Astrocyte (in vitro differentiated cells and primary cell): ENCODE results near the gene GJB4. TPM values are rescaled to one million over a fixed set of nuclear protein-coding genes. Genes with fewer than 3 reads are reported as not detected.

Experiments
- DNase-seq: peaks from one replicate; pipeline ENCODE4 v3.0.0-alpha.2; 2010; ENCODE audit warnings: low read depth
- FAIRE-seq: peaks from 2 replicates; lab custom pipeline; 2011; peaks lifted over from hg19 to GRCh38; lab: Jason Lieb, UNC
- H2AFZ ChIP-seq: 2 replicates; pipeline ENCODE4 v1.6.0; 2012; ENCODE audit warnings: low read depth, low read length, inconsistent platforms
- H3K27ac ChIP-seq: 2 replicates; pipeline ENCODE4 v1.5.1; 2011; ENCODE audit warnings: low read depth, low read length, inconsistent platforms
- H3K27me3 ChIP-seq: 2 replicates; pipeline ENCODE4 v1.6.0; 2011; ENCODE audit warnings: low read length, inconsistent platforms; ENCODE audit not compliant: insufficient read depth
- H3K36me3 ChIP-seq: 2 replicates; pipeline ENCODE4 v1.5.1; 2011; ENCODE audit warnings: low read length, inconsistent platforms; ENCODE audit not compliant: insufficient read depth
- H3K4me1 ChIP-seq: 2 replicates; pipeline ENCODE4 v1.5.1; 2011; ENCODE audit warnings: low read length, inconsistent platforms; ENCODE audit not compliant: insufficient read depth
- H3K4me2 ChIP-seq: 2 replicates; pipeline ENCODE4 v1.6.0; 2012; ENCODE audit warnings: low read length, inconsistent platforms
- H3K4me3 ChIP-seq: 2 replicates; pipeline ENCODE4 v1.5.1; 2011; ENCODE audit warnings: low read depth, mild to moderate bottlenecking, low read length, inconsistent platforms; ENCODE audit not compliant: insufficient read depth
- H3K79me2 ChIP-seq: 2 replicates; pipeline ENCODE4 v1.6.0; 2012; ENCODE audit warnings: mild to moderate bottlenecking, low read length, inconsistent platforms; ENCODE audit not compliant: insufficient read depth
- H3K9ac ChIP-seq: 2 replicates; pipeline ENCODE4 v1.6.0; 2012; ENCODE audit warnings: mild to moderate bottlenecking, low read length, inconsistent platforms
- H3K9me3 ChIP-seq: 2 replicates; pipeline ENCODE4 v1.5.1; 2012; ENCODE audit warnings: low read depth, mild to moderate bottlenecking, low read length, inconsistent platforms; ENCODE audit not compliant: insufficient read depth
- H4K20me1 ChIP-seq: 2 replicates; pipeline ENCODE4 v1.6.0; 2012; ENCODE audit warnings: low read length, inconsistent platforms; ENCODE audit not compliant: insufficient read depth
- H3K27ac Mint-ChIP-seq: one replicate; pipeline ENCODE4 v1.8.0; 2021; ENCODE audit warnings: mild to moderate bottlenecking, mixed read lengths; ENCODE audit not compliant: unreplicated experiment
- H3K27me3 Mint-ChIP-seq: one replicate; pipeline ENCODE4 v1.8.0; 2021; ENCODE audit warnings: low read depth, mixed read lengths; ENCODE audit not compliant: unreplicated experiment
- H3K36me3 Mint-ChIP-seq: one replicate; pipeline ENCODE4 v1.8.0; 2021; ENCODE audit warnings: low read depth, mixed read lengths; ENCODE audit not compliant: unreplicated experiment
- H3K4me1 Mint-ChIP-seq: one replicate; pipeline ENCODE4 v1.8.0; 2021; ENCODE audit warnings: low read depth, mixed read lengths; ENCODE audit not compliant: unreplicated experiment
- H3K4me3 Mint-ChIP-seq: one replicate; pipeline ENCODE4 v1.8.0; 2021; ENCODE audit warnings: mild to moderate bottlenecking, moderate library complexity, mixed read lengths; ENCODE audit not compliant: unreplicated experiment
- H3K9me3 Mint-ChIP-seq: one replicate; pipeline ENCODE4 v1.8.0; 2021; ENCODE audit warnings: mild to moderate bottlenecking, mixed read lengths; ENCODE audit not compliant: unreplicated experiment
- EZH2 ChIP-seq: IDR thresholded peaks from 2 replicates; pipeline ENCODE4 v1.6.1; 2012; ENCODE audit warnings: mild to moderate bottlenecking, low read length, inconsistent platforms; ENCODE audit not compliant: insufficient read depth
- total RNA-seq: library from RNA; stranded (reverse); gene quantifications from 2 replicates; pipeline ENCODE4 v1.2.1, GENCODE V29; 2021
- TF ChIP-seq, protein P1 (sequence below): IDR thresholded peaks from 2 replicates; pipeline ENCODE4 v1.5.1; 2011; ENCODE audit warnings: low read depth, mild to moderate bottlenecking, inconsistent platforms, low read length, moderate library complexity; ENCODE audit not compliant: insufficient read depth

Gene GJB4
- total RNA-seq, 1 donor from 2014 or later: not detected

DNA sequence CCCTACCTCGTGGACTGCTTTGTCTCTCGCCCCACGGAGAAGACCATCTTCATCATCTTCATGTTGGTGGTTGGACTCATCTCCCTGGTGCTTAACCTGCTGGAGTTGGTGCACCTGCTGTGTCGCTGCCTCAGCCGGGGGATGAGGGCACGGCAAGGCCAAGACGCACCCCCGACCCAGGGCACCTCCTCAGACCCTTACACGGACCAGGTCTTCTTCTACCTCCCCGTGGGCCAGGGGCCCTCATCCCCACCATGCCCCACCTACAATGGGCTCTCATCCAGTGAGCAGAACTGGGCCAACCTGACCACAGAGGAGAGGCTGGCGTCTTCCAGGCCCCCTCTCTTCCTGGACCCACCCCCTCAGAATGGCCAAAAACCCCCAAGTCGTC, 35.2 kb downstream of the GJB4 start:
- no peak overlapping the region for H3K4me3 ChIP-seq
- no peaks in the 10 kb centered on the region for H3K9me3 ChIP-seq
- H3K4me2 ChIP-seq: no peak overlapping the region
- no peaks in the 10 kb centered on the region for H4K20me1 ChIP-seq
- no peak for FAIRE-seq
- Mint-ChIP-seq H3K4me1 (no peaks in the 10 kb centered on the region), H3K36me3 (peaks cover 15% of the 10 kb centered on the region), H3K4me3 (no peak overlapping the region), H3K9me3 (peaks cover 9% of the 10 kb centered on the region), H3K27ac (no peak overlapping the region), H3K27me3 (peaks cover 79% of the 10 kb centered on the region)
- H2AFZ ChIP-seq: no peak overlapping the region
- no peaks in the 10 kb centered on the region for H3K79me2 ChIP-seq
- no peaks in the 10 kb centered on the region for H3K4me1 ChIP-seq
- DNase-seq: no peak
- H3K27ac ChIP-seq: no peak overlapping the region
- no peaks in the 10 kb centered on the region for H3K36me3 ChIP-seq
- no peak overlapping the region for H3K9ac ChIP-seq
- TF ChIP-seq, protein P1, sequence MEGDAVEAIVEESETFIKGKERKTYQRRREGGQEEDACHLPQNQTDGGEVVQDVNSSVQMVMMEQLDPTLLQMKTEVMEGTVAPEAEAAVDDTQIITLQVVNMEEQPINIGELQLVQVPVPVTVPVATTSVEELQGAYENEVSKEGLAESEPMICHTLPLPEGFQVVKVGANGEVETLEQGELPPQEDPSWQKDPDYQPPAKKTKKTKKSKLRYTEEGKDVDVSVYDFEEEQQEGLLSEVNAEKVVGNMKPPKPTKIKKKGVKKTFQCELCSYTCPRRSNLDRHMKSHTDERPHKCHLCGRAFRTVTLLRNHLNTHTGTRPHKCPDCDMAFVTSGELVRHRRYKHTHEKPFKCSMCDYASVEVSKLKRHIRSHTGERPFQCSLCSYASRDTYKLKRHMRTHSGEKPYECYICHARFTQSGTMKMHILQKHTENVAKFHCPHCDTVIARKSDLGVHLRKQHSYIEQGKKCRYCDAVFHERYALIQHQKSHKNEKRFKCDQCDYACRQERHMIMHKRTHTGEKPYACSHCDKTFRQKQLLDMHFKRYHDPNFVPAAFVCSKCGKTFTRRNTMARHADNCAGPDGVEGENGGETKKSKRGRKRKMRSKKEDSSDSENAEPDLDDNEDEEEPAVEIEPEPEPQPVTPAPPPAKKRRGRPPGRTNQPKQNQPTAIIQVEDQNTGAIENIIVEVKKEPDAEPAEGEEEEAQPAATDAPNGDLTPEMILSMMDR: no peak
- TF ChIP-seq EZH2: no peak
- H3K27me3 ChIP-seq: peaks cover 19% of the 10 kb centered on the region

DNA sequence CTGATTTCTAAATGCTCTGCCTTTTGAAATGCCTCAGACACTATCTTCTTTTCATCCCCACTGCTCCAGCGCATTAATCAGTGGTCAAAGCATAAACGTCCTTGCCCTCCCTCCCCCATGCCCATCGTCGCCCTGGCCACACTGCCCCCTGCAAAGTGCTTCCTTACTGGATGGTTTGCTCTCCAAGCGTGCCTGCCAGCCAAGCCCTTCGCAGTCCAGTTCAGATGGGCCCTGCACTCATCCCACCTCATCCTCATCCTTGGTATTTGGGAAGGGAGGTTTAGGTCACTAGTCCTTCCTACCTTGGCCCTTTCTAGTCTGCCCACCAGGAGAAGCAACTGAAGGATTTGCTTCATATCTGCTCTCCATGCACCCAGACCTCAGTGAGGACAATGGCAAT, 36.4 kb downstream of the GJB4 start:
- H3K4me3 Mint-ChIP-seq: no peak overlapping the region
- H3K4me1 Mint-ChIP-seq: no peaks in the 10 kb centered on the region

DNA sequence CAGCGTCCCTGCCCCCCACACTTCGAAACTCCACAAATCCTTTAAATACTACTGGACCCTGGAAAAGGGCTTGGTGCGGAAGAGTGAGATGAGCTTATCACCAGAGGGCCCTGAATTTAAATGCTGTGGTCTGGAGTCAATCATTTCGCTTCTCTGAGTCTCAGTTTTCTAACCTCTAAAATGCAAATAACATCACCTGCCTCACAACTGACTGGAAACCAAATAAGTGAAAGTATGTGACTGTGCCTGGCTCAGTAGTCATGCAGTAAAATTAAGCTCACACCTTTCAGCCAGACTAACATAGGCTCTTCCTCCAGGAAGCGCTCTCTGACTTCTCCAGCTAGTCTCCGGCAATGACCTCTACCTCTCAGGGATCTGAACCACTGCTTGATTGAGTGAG, 37.5 kb downstream of the GJB4 start:
- Histone ChIP-seq H3K9me3 (no peaks in the 10 kb centered on the region), H3K4me3 (no peak overlapping the region), H3K9ac (no peak overlapping the region), H4K20me1 (no peaks in the 10 kb centered on the region), H3K4me1 (no peaks in the 10 kb centered on the region), H3K79me2 (no peaks in the 10 kb centered on the region), H2AFZ (no peak overlapping the region), H3K36me3 (no peaks in the 10 kb centered on the region), H3K27me3 (peaks cover 11% of the 10 kb centered on the region), H3K4me2 (no peak overlapping the region), H3K27ac (no peak overlapping the region)
- Mint-ChIP-seq H3K27ac (no peak overlapping the region), H3K36me3 (peaks cover 15% of the 10 kb centered on the region), H3K9me3 (peaks cover 3% of the 10 kb centered on the region), H3K27me3 (peaks cover 61% of the 10 kb centered on the region), H3K4me1 (no peaks in the 10 kb centered on the region), H3K4me3 (no peak overlapping the region)
- DNase-seq (no peak), FAIRE-seq (no peak)
- TF ChIP-seq EZH2: no peak
- TF ChIP-seq, protein P1: no peak

More for the DNA sequence above, 36.4 kb downstream of the GJB4 start:
- Histone ChIP-seq H3K36me3 (no peaks in the 10 kb centered on the region), H3K4me3 (no peak overlapping the region), H3K9me3 (no peaks in the 10 kb centered on the region), H2AFZ (no peak overlapping the region), H3K27ac (no peak overlapping the region), H3K79me2 (no peaks in the 10 kb centered on the region), H3K9ac (no peak overlapping the region), H3K27me3 (peaks cover 15% of the 10 kb centered on the region), H3K4me2 (no peak overlapping the region), H4K20me1 (no peaks in the 10 kb centered on the region), H3K4me1 (no peaks in the 10 kb centered on the region)
- Mint-ChIP-seq H3K27me3 (peaks cover 71% of the 10 kb centered on the region), H3K27ac (no peak overlapping the region), H3K36me3 (peaks cover 15% of the 10 kb centered on the region), H3K9me3 (peaks cover 9% of the 10 kb centered on the region)
- TF ChIP-seq, protein P1: no peak
- TF ChIP-seq EZH2: no peak
- FAIRE-seq: no peak
- no peak for DNase-seq
